ENCODE results near the gene SHCBP1. TPM values are rescaled to one million over a fixed set of nuclear protein-coding genes. Genes with fewer than 3 reads are reported as not detected.

Gene SHCBP1
- total RNA-seq, 2 donors from 2014 or later, result 0.37 to 0.47 TPM

DNA sequence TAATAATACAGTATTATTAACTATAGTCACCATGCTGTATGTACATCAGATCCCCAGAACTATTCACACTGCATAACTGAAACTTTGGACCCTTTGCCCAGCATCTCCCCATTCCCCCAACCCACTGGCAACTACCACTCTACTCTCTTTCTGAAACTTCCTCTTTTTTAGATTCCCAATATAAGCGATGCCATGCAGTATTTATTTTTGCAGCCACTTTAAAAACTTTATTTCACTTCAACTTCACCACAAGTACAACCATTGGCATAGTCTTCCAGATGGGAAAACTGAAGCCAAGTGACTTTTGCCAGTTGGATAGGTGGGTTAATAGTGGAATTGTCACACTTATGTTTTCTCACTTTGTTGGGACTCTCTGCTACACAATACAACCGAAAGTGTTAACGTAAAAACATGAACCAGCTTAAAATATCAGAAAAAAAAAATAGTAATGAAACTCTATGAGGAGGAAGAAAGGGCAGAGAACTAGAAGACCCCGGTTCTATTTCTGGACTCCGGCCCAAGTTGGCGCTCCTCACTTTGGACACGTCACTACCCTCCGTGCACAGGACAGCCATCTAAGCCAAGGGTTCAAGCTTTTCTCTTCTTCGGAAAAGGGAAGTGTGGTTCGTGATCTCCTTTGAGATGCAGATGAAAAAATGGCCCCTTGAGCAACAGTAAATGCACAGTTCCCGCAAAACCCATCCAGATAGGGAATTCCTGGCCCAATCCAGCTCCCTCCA lies 743 bp downstream of the SHCBP1 start:
- H3K27ac ChIP-seq, result no peak overlapping the region

DNA sequence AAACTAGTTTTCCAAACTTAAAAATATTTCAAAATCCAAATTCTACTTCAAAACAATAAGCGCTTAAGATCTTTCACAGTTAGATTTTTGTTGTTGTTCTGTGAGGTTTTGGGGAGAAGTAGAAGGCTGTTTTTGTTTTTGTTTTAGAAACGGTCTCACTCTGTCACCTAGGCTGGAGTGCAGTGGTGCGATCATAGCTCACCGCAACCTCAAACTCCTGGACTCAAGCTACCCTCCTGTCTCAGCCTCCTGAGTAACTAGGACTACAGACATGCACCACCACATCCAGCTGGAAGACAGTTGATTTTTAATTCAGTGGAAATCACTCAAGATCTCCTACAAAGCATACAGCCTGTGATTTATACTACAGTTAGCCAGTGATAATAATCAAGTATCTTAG lies 2.7 kb downstream of the SHCBP1 start:
- DNase-seq (ENCODE audit: low spot score), result no peak
- TF ChIP-seq, protein P1, sequence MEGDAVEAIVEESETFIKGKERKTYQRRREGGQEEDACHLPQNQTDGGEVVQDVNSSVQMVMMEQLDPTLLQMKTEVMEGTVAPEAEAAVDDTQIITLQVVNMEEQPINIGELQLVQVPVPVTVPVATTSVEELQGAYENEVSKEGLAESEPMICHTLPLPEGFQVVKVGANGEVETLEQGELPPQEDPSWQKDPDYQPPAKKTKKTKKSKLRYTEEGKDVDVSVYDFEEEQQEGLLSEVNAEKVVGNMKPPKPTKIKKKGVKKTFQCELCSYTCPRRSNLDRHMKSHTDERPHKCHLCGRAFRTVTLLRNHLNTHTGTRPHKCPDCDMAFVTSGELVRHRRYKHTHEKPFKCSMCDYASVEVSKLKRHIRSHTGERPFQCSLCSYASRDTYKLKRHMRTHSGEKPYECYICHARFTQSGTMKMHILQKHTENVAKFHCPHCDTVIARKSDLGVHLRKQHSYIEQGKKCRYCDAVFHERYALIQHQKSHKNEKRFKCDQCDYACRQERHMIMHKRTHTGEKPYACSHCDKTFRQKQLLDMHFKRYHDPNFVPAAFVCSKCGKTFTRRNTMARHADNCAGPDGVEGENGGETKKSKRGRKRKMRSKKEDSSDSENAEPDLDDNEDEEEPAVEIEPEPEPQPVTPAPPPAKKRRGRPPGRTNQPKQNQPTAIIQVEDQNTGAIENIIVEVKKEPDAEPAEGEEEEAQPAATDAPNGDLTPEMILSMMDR (IDR thresholded peaks at IDR 0.05), result no peak
- H3K9me3 ChIP-seq, result no peaks in the 10 kb centered on the region
- no peak overlapping the region for H3K27ac ChIP-seq
- H3K4me3 ChIP-seq, result no peak overlapping the region
- H3K4me1 ChIP-seq, result peaks cover 0 to 16% of the 10 kb centered on the region in 2 donors
- H3K27me3 ChIP-seq, result no peaks in the 10 kb centered on the region
- H3K36me3 ChIP-seq, result no peaks in the 10 kb centered on the region

More for the DNA sequence above, 743 bp downstream of the SHCBP1 start:
- Histone ChIP-seq H3K36me3 (no peaks in the 10 kb centered on the region), H3K4me1 (peaks cover 0 to 13% of the 10 kb centered on the region in 2 donors), H3K27me3 (no peaks in the 10 kb centered on the region), H3K4me3 (peak overlapping the region; percentile 21 to 66), H3K9me3 (no peaks in the 10 kb centered on the region)
- no peak for DNase-seq (ENCODE audit: low spot score)
- TF ChIP-seq, protein P1 (IDR thresholded peaks at IDR 0.05), result no peak

DNA sequence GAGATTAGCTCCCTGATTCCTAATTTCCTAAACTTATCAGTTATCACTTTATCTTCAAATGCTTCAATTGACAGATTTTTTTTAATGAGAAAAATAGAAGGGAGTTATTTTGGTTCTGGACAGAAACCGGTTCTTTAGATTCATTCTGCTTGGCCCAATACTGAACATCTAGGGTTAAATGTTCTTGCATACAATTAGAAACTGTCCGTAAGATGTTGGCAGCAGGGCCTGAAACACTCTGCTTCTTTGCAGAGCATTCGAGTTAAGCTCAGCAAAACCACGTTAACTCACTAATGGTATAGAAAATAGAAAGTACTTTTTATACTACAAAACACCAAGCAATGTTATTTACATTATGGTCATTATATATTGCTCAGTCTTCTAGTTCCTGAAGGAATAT lies 7.2 kb downstream of the SHCBP1 start:
- no peaks in the 10 kb centered on the region for H3K9me3 ChIP-seq
- H3K4me3 ChIP-seq, result no peak overlapping the region
- no peaks in the 10 kb centered on the region for H3K36me3 ChIP-seq
- no peak for DNase-seq (ENCODE audit: low spot score)
- TF ChIP-seq, protein P1 (IDR thresholded peaks at IDR 0.05), result no peak
- H3K27me3 ChIP-seq, result no peaks in the 10 kb centered on the region
- H3K4me1 ChIP-seq, result peaks cover 0 to 5% of the 10 kb centered on the region in 2 donors
- no peak overlapping the region for H3K27ac ChIP-seq

DNA sequence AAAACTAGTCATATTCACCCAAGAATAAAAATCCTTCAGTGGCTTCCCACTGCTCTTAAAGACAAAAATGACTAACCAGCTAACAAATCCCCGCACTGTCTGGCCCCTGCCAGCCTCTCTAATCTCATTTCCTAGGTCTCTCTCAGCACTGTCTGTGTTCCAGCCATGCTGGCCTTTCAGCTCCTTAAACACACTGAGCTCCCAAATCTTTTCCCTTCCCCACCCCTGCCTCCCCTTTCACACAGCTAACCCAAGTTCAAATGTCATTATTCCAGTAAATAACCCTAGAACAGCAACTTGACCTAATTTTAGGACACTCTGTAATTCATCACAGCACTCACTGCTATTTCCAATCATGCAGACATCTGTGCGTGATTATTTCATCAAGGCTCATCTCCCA lies 7.8 kb downstream of the SHCBP1 start:
- DNase-seq (ENCODE audit: low spot score), result no peak
- Histone ChIP-seq H3K4me1 (peaks cover 0 to 5% of the 10 kb centered on the region in 2 donors), H3K27ac (no peak overlapping the region), H3K9me3 (no peaks in the 10 kb centered on the region), H3K36me3 (no peaks in the 10 kb centered on the region), H3K4me3 (no peak overlapping the region), H3K27me3 (no peaks in the 10 kb centered on the region)
- TF ChIP-seq, protein P1 (IDR thresholded peaks at IDR 0.05), result no peak

DNA sequence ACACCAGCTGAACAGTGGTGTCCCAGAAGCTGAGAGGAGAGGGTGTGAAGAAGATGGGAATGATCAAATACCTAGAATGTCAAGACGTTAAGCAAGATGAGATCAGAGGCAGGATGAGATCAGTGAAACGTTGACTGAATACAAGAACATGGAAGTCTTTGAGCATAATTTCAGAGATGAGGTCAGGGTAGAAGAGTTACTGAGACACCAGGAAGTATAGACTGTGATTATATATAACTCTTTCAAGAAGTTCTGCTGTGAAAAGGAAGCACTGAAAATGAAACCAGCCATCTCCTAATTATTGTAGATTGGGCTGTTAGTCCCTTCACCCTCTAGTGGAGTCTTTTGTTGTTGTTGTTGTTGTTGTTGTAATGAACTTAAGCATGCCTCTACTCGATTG lies 9.1 kb downstream of the SHCBP1 start:
- Histone ChIP-seq H3K36me3 (no peaks in the 10 kb centered on the region), H3K27ac (no peak overlapping the region), H3K4me1 (peaks cover 0 to 5% of the 10 kb centered on the region in 2 donors), H3K4me3 (no peak overlapping the region), H3K9me3 (no peaks in the 10 kb centered on the region), H3K27me3 (no peaks in the 10 kb centered on the region)
- DNase-seq (ENCODE audit: low spot score), result no peak
- TF ChIP-seq, protein P1 (IDR thresholded peaks at IDR 0.05), result no peak

DNA sequence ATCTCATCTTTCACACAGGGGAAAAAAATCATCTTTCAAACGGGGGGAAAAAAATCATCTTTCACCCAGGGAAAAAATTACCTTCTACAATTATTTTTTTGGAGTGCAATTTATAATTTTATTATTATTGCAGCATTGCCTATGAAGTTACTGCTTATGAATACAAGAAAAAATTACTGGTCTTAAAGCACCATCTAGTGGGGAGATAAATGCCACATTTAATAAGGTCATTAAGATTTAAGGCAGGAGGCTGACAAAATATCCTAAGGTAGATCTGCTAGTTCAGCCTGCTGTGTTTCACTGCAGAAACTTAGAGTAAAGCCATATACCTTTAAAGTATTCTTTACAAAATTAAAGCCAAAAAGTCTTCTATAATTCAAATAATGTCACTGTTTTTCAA lies 13.7 kb downstream of the SHCBP1 start:
- Histone ChIP-seq H3K4me3 (no peak overlapping the region), H3K27ac (no peak overlapping the region), H3K27me3 (no peaks in the 10 kb centered on the region), H3K9me3 (no peaks in the 10 kb centered on the region), H3K36me3 (no peaks in the 10 kb centered on the region), H3K4me1 (no peaks in the 10 kb centered on the region)
- no peak for DNase-seq (ENCODE audit: low spot score)
- TF ChIP-seq, protein P1 (IDR thresholded peaks at IDR 0.05), result peak in 1 of 2 donors; percentile 67

Data from right atrium auricular region (tissue), 2 donors.